SH-SY5Y (cell line): Measurements from ENCODE around the gene MAGEA1.

ENCODE experiments used
- GATA2 ChIP-seq: IDR thresholded peaks from 2 replicates; pipeline ENCODE4 v1.6.1; 2011; ENCODE audit warnings: mild to moderate bottlenecking, low read depth, low read length
- GATA3 ChIP-seq: IDR thresholded peaks from 2 replicates; pipeline ENCODE4 v1.6.1; 2011; ENCODE audit warnings: low read depth, mild to moderate bottlenecking, low read length, moderate library complexity

GRCh38 chrX:153216926-153217325, 37.8 kb downstream of the MAGEA1 start:
- TF ChIP-seq GATA3 (no peak), GATA2 (no peak)
